ENCODE data around the gene DENND4A. TPM values are rescaled to one million over a fixed set of nuclear protein-coding genes. Genes with fewer than 3 reads are reported as not detected.

Gene DENND4A
- total and polyA plus RNA-seq, 8 donors = 20.6 to 26.3 (median 23.7) TPM

- H3K4me3 ChIP-seq = no peak overlapping the region
- no peaks in the 10 kb centered on the region for H3K4me1 ChIP-seq
- no peak for DNase-seq
- no peaks in the 10 kb centered on the region for H3K9me3 ChIP-seq
- no peak overlapping the region for H3K27ac ChIP-seq
- no peak for TF ChIP-seq CTCF (IDR thresholded peaks at IDR 0.05)
- H3K27me3 ChIP-seq = no peaks in the 10 kb centered on the region
- H3K36me3 ChIP-seq = peaks cover 0 to 57% of the 10 kb centered on the region in 2 donors
- intact Hi-C loops (cut with DNase I) = no loop called here
- ATAC-seq = no peak
These were observed 101.3 kb downstream of the DENND4A start for GRCh38 chr15:65690778-65691177.

GRCh38 chr15:65690173-65690572 is 101.9 kb downstream of the DENND4A start:
- H3K27me3 ChIP-seq = no peaks in the 10 kb centered on the region
- H3K27ac ChIP-seq = no peak overlapping the region
- intact Hi-C loops (cut with DNase I) = no loop called here
- H3K36me3 ChIP-seq = peaks cover 0 to 52% of the 10 kb centered on the region in 2 donors
- DNase-seq (no peak), ATAC-seq (no peak)
- no peaks in the 10 kb centered on the region for H3K4me1 ChIP-seq
- no peak overlapping the region for H3K4me3 ChIP-seq
- H3K9me3 ChIP-seq = no peaks in the 10 kb centered on the region
- TF ChIP-seq CTCF (IDR thresholded peaks at IDR 0.05) = no peak

- no peaks in the 10 kb centered on the region for H3K27me3 ChIP-seq
- H3K36me3 ChIP-seq = peaks cover 0 to 46% of the 10 kb centered on the region in 2 donors
- DNase-seq (no peak), ATAC-seq (no peak)
- H3K9me3 ChIP-seq = no peaks in the 10 kb centered on the region
- H3K4me1 ChIP-seq = no peaks in the 10 kb centered on the region
- intact Hi-C loops (cut with DNase I) = no loop called here
- H3K4me3 ChIP-seq = no peak overlapping the region
- no peak for TF ChIP-seq CTCF (IDR thresholded peaks at IDR 0.05)
- H3K27ac ChIP-seq = no peak overlapping the region
These were observed 103.6 kb downstream of the DENND4A start for GRCh38 chr15:65688462-65688861.

GRCh38 chr15:65682404-65682911 is 109.6 kb downstream of the DENND4A start:
- H3K27ac ChIP-seq = no peak overlapping the region
- H3K4me3 ChIP-seq = no peak overlapping the region
- intact Hi-C loops (cut with DNase I) = no loop called here
- DNase-seq (no peak), ATAC-seq (no peak)
- H3K4me1 ChIP-seq = no peaks in the 10 kb centered on the region
- H3K36me3 ChIP-seq = no peaks in the 10 kb centered on the region
- H3K9me3 ChIP-seq = no peaks in the 10 kb centered on the region
- TF ChIP-seq CTCF (IDR thresholded peaks at IDR 0.05) = no peak
- H3K27me3 ChIP-seq = no peaks in the 10 kb centered on the region

- intact Hi-C loops (cut with DNase I) = no loop called here
- TF ChIP-seq CTCF (IDR thresholded peaks at IDR 0.05) = no peak
- H3K27me3 ChIP-seq = no peaks in the 10 kb centered on the region
- H3K4me3 ChIP-seq = no peak overlapping the region
- peaks cover 0 to 2% of the 10 kb centered on the region in 2 donors for H3K36me3 ChIP-seq
- DNase-seq = no peak
- no peaks in the 10 kb centered on the region for H3K4me1 ChIP-seq
- H3K27ac ChIP-seq = no peak overlapping the region
- H3K9me3 ChIP-seq = no peaks in the 10 kb centered on the region
- ATAC-seq = no peak
These were observed 111.5 kb downstream of the DENND4A start for GRCh38 chr15:65680544-65680943.

Measured in left lung (tissue), 10 donors.